HEK293 (cell line): ENCODE results near the gene HRG.
"Not testable (repeated sequence)": the region's sequence is repeated elsewhere in the genome, so short reads cannot be mapped to it uniquely, and the experiment has no call there.

ENCODE experiments used
- YY2 ChIP-seq: fragments of 450-650 bp; formaldehyde crosslinking; IDR thresholded peaks from 2 replicates; pipeline ENCODE4 v1.5.1; 2016; ENCODE audit warnings: missing biosample characterization, missing genetic modification characterization
- ZEB2 ChIP-seq: fragments of 450-650 bp; formaldehyde crosslinking; IDR thresholded peaks from 2 replicates; pipeline ENCODE4 v1.5.1; 2016; ENCODE audit warnings: missing biosample characterization, missing genetic modification characterization

- not testable (repeated sequence) for TF ChIP-seq YY2, ZEB2 (tag by site-specific recombination)
Measured at GRCh38 chr3:186710694-186711093, 44.9 kb downstream of the HRG start.
